ENCODE data around the gene HACE1.

- TF ChIP-seq, protein P1, sequence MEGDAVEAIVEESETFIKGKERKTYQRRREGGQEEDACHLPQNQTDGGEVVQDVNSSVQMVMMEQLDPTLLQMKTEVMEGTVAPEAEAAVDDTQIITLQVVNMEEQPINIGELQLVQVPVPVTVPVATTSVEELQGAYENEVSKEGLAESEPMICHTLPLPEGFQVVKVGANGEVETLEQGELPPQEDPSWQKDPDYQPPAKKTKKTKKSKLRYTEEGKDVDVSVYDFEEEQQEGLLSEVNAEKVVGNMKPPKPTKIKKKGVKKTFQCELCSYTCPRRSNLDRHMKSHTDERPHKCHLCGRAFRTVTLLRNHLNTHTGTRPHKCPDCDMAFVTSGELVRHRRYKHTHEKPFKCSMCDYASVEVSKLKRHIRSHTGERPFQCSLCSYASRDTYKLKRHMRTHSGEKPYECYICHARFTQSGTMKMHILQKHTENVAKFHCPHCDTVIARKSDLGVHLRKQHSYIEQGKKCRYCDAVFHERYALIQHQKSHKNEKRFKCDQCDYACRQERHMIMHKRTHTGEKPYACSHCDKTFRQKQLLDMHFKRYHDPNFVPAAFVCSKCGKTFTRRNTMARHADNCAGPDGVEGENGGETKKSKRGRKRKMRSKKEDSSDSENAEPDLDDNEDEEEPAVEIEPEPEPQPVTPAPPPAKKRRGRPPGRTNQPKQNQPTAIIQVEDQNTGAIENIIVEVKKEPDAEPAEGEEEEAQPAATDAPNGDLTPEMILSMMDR (IDR thresholded peaks at IDR 0.05; ENCODE audit: poor library complexity): no peak
- no peak for TF ChIP-seq EZH2 (IDR thresholded peaks at IDR 0.05; ENCODE audit: borderline replicate concordance)
- no peak for TF ChIP-seq EZH2phosphoT487 (IDR thresholded peaks at IDR 0.05; ENCODE audit: low read depth, severe bottlenecking, unreplicated experiment)
Measured at GRCh38 chr6:104705095-104705707, 154.5 kb downstream of the HACE1 start.
